H1 (cell line): ENCODE measurements around the gene ZMYND10. TPM values are rescaled to one million over a fixed set of nuclear protein-coding genes. Genes with fewer than 3 reads are reported as not detected.
A peak's percentile ranks its signal among the peaks of the same experiment; 100 is the strongest.

Experiments
- CTCF ChIA-PET: fragments of 300-600 bp; sonication (Branson Sonifier 250); formaldehyde crosslinking; loops from one replicate; lab custom pipeline; 2021; ENCODE audit not compliant: partially characterized antibody; lab: Charles Lee
- POLR2A ChIA-PET: fragments of 300-600 bp; sonication (Branson Sonifier 250); formaldehyde crosslinking; loops from one replicate; lab custom pipeline; 2021; ENCODE audit warnings: inconsistent platforms; ENCODE audit not compliant: partially characterized antibody; lab: Charles Lee
- DNase-seq, 2 experiments: peaks; one replicate each; pipeline versions ENCODE4 v3.0.0 to v3.0.0-alpha.2; 2010 to 2022; ENCODE audit warnings: low spot score in 2 of 2, low read depth in 1 of 2, mixed read lengths in 1 of 2
- FAIRE-seq: peaks from 2 replicates; lab custom pipeline; 2011; peaks lifted over from hg19 to GRCh38; lab: Jason Lieb, UNC
- H2AFZ ChIP-seq: 2 replicates; pipeline ENCODE4 v1.8.1; 2012; ENCODE audit warnings: low read length, inconsistent platforms
- H2AK5ac ChIP-seq: 2 replicates; pipeline ENCODE4 v1.6.1; 2013; ENCODE audit warnings: low read depth, low read length
- H2BK120ac ChIP-seq: replicated peaks from 2 replicates; pipeline ENCODE3; 2013; ENCODE audit warnings: low read depth, low read length, inconsistent platforms
- H2BK12ac ChIP-seq: 2 replicates; pipeline ENCODE4 v1.6.1; 2013; ENCODE audit warnings: low read depth, low read length
- H2BK15ac ChIP-seq: 2 replicates; pipeline ENCODE4 v1.6.1; 2013; ENCODE audit warnings: low read length
- H2BK20ac ChIP-seq: 2 replicates; pipeline ENCODE4 v1.6.1; 2013; ENCODE audit warnings: low read length
- H2BK5ac ChIP-seq: 2 replicates; pipeline ENCODE4 v1.6.1; 2013; ENCODE audit warnings: low read depth, low read length
- H3K14ac ChIP-seq: 2 replicates; pipeline ENCODE4 v1.6.1; 2013; ENCODE audit warnings: inconsistent platforms; ENCODE audit not compliant: insufficient read length
- H3K18ac ChIP-seq: 2 replicates; pipeline ENCODE4 v1.6.1; 2013; ENCODE audit warnings: low read length; ENCODE audit errors: extremely low read depth
- H3K23ac ChIP-seq: 2 replicates; pipeline ENCODE4 v1.6.1; 2013; ENCODE audit warnings: inconsistent platforms; ENCODE audit not compliant: insufficient read length
- H3K23me2 ChIP-seq: 2 replicates; pipeline ENCODE4 v1.6.1; 2013; ENCODE audit warnings: low read depth, low read length
- H3K27ac ChIP-seq: 2 replicates; pipeline ENCODE4 v1.6.1; 2011; ENCODE audit warnings: low read depth, low read length, inconsistent platforms
- H3K27me3 ChIP-seq, 4 experiments: replicated peaks in 1 of 4; 1 replicate in 1 of 4; 2 replicates in 3 of 4; pipeline versions ENCODE4 v1.6.1 to v1.8.1; 2011 to 2013; ENCODE audit warnings: low read length in 3 of 4, mild to moderate bottlenecking in 3 of 4, inconsistent platforms in 2 of 4, mixed read lengths in 2 of 4, moderate library complexity in 1 of 4; ENCODE audit not compliant: control insufficient read depth in 3 of 4, insufficient read depth in 3 of 4; ENCODE audit errors: extremely low read depth in 1 of 4
- H3K36me3 ChIP-seq, 4 experiments: 2 replicates each; pipeline versions ENCODE4 v1.6.1 to v1.8.1; 2011 to 2013; ENCODE audit warnings: mild to moderate bottlenecking in 4 of 4, low read length in 3 of 4, moderate library complexity in 2 of 4, control low read depth in 1 of 4, inconsistent platforms in 1 of 4; ENCODE audit not compliant: insufficient read depth in 4 of 4, control insufficient read depth in 2 of 4
- H3K4ac ChIP-seq: replicated peaks from 2 replicates; pipeline ENCODE3; 2013; ENCODE audit warnings: low read length, low read depth, mixed read lengths, inconsistent platforms; ENCODE audit not compliant: insufficient read length
- H3K4me1 ChIP-seq, 4 experiments: replicated peaks in 1 of 4; 1 replicate in 1 of 4; 2 replicates in 3 of 4; pipeline versions ENCODE4 v1.6.1 to v1.8.1; 2011 to 2013; ENCODE audit warnings: low read length in 3 of 4, inconsistent platforms in 2 of 4, mixed read lengths in 1 of 4; ENCODE audit not compliant: insufficient read depth in 4 of 4, control insufficient read depth in 3 of 4
- H3K4me2 ChIP-seq, 2 experiments: 2 replicates each; pipeline versions ENCODE4 v1.6.1 to v1.8.1; 2011 to 2013; ENCODE audit warnings: low read depth in 2 of 2, low read length in 2 of 2, control low read depth in 1 of 2, inconsistent platforms in 1 of 2, mild to moderate bottlenecking in 1 of 2; ENCODE audit not compliant: insufficient read depth in 1 of 2
- H3K4me3 ChIP-seq, 4 experiments: fragments of 200-600, 300-600 bp in 1 of 4; sonication (generic), shearing (Covaris generic), sonication (Bioruptor Twin) in 1 of 4; 2 replicates each; pipeline versions ENCODE4 v1.5.1 to v1.8.1; 2011 to 2016; ENCODE audit warnings: low read length in 4 of 4, low read depth in 3 of 4, control low read depth in 2 of 4, inconsistent platforms in 2 of 4, mild to moderate bottlenecking in 2 of 4, mixed read lengths in 1 of 4, moderate library complexity in 1 of 4; ENCODE audit not compliant: insufficient read depth in 2 of 4; ENCODE audit errors: extremely low read depth in 1 of 4
- H3K56ac ChIP-seq: replicated peaks from 2 replicates; pipeline ENCODE3; 2013; ENCODE audit warnings: low read depth, mild to moderate bottlenecking, mixed read lengths, low read length, inconsistent platforms; ENCODE audit not compliant: insufficient read length
- H3K79me1 ChIP-seq: 2 replicates; pipeline ENCODE4 v1.6.1; 2013; ENCODE audit warnings: low read depth, low read length, control low read depth
- H3K79me2 ChIP-seq, 2 experiments: 2 replicates each; pipeline versions ENCODE4 v1.6.1 to v1.8.1; 2012 to 2013; ENCODE audit warnings: low read length in 2 of 2, mild to moderate bottlenecking in 2 of 2, inconsistent platforms in 1 of 2; ENCODE audit not compliant: insufficient read depth in 2 of 2, control insufficient read depth in 1 of 2
- H3K9ac ChIP-seq, 4 experiments: replicated peaks in 1 of 4; 1 replicate in 1 of 4; 2 replicates in 3 of 4; pipeline versions ENCODE4 v1.6.1 to v1.8.1; 2011 to 2013; ENCODE audit warnings: low read depth in 3 of 4, low read length in 3 of 4, control low read depth in 2 of 4, mild to moderate bottlenecking in 2 of 4, moderate library complexity in 2 of 4, inconsistent platforms in 1 of 4; ENCODE audit errors: extremely low read depth in 1 of 4
- H3K9me3 ChIP-seq, 2 experiments: 2 replicates each; pipeline versions ENCODE4 v1.6.1 to v1.8.1; 2012 to 2013; ENCODE audit warnings: mild to moderate bottlenecking in 2 of 2, moderate library complexity in 2 of 2, control low read depth in 1 of 2, inconsistent platforms in 1 of 2, low read depth in 1 of 2, low read length in 1 of 2, mixed read lengths in 1 of 2; ENCODE audit not compliant: insufficient read depth in 2 of 2
- H4K20me1 ChIP-seq, 2 experiments: replicated peaks in 1 of 2; 2 replicates each; pipeline versions ENCODE3 to v1.8.1; 2011 to 2013; ENCODE audit warnings: inconsistent platforms in 2 of 2, low read length in 2 of 2, mild to moderate bottlenecking in 1 of 2; ENCODE audit not compliant: insufficient read depth in 2 of 2, control insufficient read depth in 1 of 2
- H4K5ac ChIP-seq: 2 replicates; pipeline ENCODE4 v1.6.1; 2013; ENCODE audit warnings: low read length, low read depth, mixed read lengths, inconsistent platforms; ENCODE audit not compliant: insufficient read length
- H4K8ac ChIP-seq: 2 replicates; pipeline ENCODE4 v1.8.0; 2013; ENCODE audit warnings: mild to moderate bottlenecking, moderate library complexity, low read length, inconsistent platforms; ENCODE audit not compliant: insufficient read depth; ENCODE audit errors: extremely low read depth
- H4K91ac ChIP-seq: replicated peaks from 2 replicates; pipeline ENCODE3; 2013; ENCODE audit warnings: low read length, mixed read lengths, inconsistent platforms; ENCODE audit not compliant: insufficient read length
- CEBPB ChIP-seq: IDR thresholded peaks from 2 replicates; pipeline ENCODE4 v1.6.1; 2012; ENCODE audit warnings: low read depth, low read length
- WGBS, 2 experiments: shearing (Covaris generic) in 1 of 2; methylation state at CpG; one replicate each; pipeline versions ENCODE4 v1.1.6 to v1.1.7; 2013 to 2015; ENCODE audit warnings: low lambda C conversion rate in 2 of 2, mixed read lengths in 2 of 2, inconsistent platforms in 1 of 2, low coverage in 1 of 2, missing lambda C conversion rate in 1 of 2; ENCODE audit not compliant: insufficient replicate concordance in 2 of 2, insufficient coverage in 1 of 2, insufficient read length in 1 of 2; ENCODE audit errors: extremely low coverage in 1 of 2, missing lambda C conversion rate in 1 of 2; 5-methylcytosine and 5-hydroxymethylcytosine counted together
- polyA plus RNA-seq, 7 experiments: library from polyadenylated mRNA; depleted of rRNA in 3 of 7; stranded (reverse) in 5 of 7; unstranded in 2 of 7; fragments of >200 nt in 5 of 7; fragments of 200-250 nt in 2 of 7; gene quantifications; 1 replicate in 5 of 7; 2 replicates in 1 of 7; 4 replicates in 1 of 7; pipeline versions ENCODE4 v1.2.1 to v1.2.3, GENCODE V29; 2011 to 2013; ENCODE audit warnings: missing spikeins in 2 of 7, mixed read lengths in 2 of 7
- total RNA-seq: library from RNA; stranded (reverse); fragmentation: NEBNext Ultra II Directional; extraction: Animal tissue kit (Norgen Biotek cat#: 25700); gene quantifications from 2 replicates; pipeline ENCODE4 v1.2.1, GENCODE V29; 2021

The ZMYND10 gene
- total and polyA plus RNA-seq, 2 of the 8 experiments (the other 6 are each of a cell fraction or from before 2014, with no cell fraction given): 0.56 to 0.79 TPM

- H3K4me1 ChIP-seq: peaks cover 0 to 34% (median 22%) of the 10 kb centered on the region in 4 experiments; a peak in 6 of 7 replicates
- peak overlapping the region; percentile 54 for H3K56ac ChIP-seq
- ChIA-PET CTCF (interaction anchor here (1.0 to 3.0 kb wide), 10 partner anchors 11 to 175 kb away, joined by 3 to 12 read pairs (median 6); no protein-coding TSS in a partner anchor), POLR2A (interaction anchor here (0.7 to 1.4 kb wide), 7 partner anchors 9 to 195 kb away, joined by 3 to 4 read pairs (median 3); partner anchors contain the start of gene HEMK1)
- peak overlapping the region; percentile 47; the same call in 1 of the 2 replicates for H2AK5ac ChIP-seq
- H3K36me3 ChIP-seq: no peaks in the 10 kb centered on the region
- H2BK120ac ChIP-seq: peak overlapping the region; percentile 55
- no peaks in the 10 kb centered on the region for H3K79me1 ChIP-seq
- peak overlapping the region; percentile 85 for H3K4ac ChIP-seq
- H4K8ac ChIP-seq: peak overlapping the region; percentile 57; the same call in 1 of the 2 replicates
- no peak overlapping the region; the same call in 1 of the 2 replicates for H2BK15ac ChIP-seq
- no peak overlapping the region for H2BK20ac ChIP-seq
- H3K9ac ChIP-seq: no peak overlapping the region
- H3K79me2 ChIP-seq: no peaks in the 10 kb centered on the region
- peak overlapping the region; percentile 91 for H4K91ac ChIP-seq
- H3K4me2 ChIP-seq: no peak overlapping the region
- H2AFZ ChIP-seq: no peak overlapping the region
- H3K4me3 ChIP-seq: no peak overlapping the region
- WGBS, 2 experiments: 83% methylated on average over 14 of the region's 22 CpGs; no CpG with 5 or more reads in 1 of the 2 experiments
- H2BK12ac ChIP-seq: peak overlapping the region; percentile 90; the same call in 1 of the 2 replicates
- H4K20me1 ChIP-seq: peaks cover 2 to 4% of the 10 kb centered on the region in 2 experiments
- 0 out of 2 replicates have a peak, but pooled peaks cover 2% of the 10 kb centered on the region for H3K23me2 ChIP-seq
- DNase-seq: no peak
- TF ChIP-seq CEBPB: no peak
- no peak for FAIRE-seq
- no peaks in the 10 kb centered on the region for H3K9me3 ChIP-seq
- peak overlapping the region; percentile 16; the same call in 1 of the 2 replicates for H2BK5ac ChIP-seq
- no peak overlapping the region for H3K27ac ChIP-seq
- no peaks in the 10 kb centered on the region; a peak in 1 of 7 replicates for H3K27me3 ChIP-seq
- H3K23ac ChIP-seq: no peak overlapping the region
- H3K18ac ChIP-seq: peak overlapping the region; percentile 71; the same call in 1 of the 2 replicates
- peak overlapping the region; percentile 12 for H4K5ac ChIP-seq
- no peak overlapping the region for H3K14ac ChIP-seq
Observed at GRCh38 chr3:50374363-50375257, 29.1 kb upstream of the ZMYND10 start.
